Measurements from ENCODE around the gene CREB5.

The CREB5 gene

DNA sequence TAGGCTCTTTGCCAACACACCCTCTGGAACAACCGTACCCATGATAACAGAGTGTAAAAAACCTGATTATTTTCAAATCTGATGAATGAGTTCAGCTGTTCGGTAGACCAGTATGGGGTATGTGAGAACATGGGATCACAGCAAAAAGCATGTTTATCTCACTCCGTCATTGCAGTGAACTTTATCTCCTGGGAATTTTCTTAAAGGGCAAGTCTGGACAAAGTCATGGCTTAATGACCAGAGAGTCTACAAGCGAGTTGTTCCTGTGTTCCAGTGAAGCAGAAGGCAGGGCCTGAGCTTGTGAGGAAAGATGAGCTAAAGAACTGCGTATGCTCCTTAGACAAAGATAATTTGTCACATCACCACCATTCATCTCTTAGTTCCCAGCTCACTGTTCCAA is 326.1 kb downstream of the CREB5 start:
- DNase-seq (ENCODE audit: low read depth in 1 of 2, low spot score in 1 of 2): no peak

DNA sequence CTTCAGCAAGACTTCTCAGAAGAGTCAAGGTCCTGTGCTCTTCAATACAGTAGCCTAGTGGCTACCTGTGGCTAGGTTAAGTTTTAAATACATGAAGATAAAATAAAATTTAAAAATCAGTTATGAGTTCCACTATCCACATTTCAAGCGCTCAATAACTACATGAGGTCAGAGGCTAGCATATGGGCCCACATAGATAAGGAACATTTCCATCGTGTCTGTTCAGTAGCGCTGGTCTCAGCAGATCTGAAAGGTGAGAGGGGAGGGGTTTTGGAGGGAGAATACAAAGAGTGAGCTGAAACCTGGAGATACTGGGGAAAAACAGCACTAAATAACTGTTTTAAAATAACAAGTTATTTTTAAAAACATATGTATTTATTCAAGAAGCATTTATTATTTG is 326.8 kb downstream of the CREB5 start:
- DNase-seq (ENCODE audit: low read depth in 1 of 2, low spot score in 1 of 2): no peak

DNA sequence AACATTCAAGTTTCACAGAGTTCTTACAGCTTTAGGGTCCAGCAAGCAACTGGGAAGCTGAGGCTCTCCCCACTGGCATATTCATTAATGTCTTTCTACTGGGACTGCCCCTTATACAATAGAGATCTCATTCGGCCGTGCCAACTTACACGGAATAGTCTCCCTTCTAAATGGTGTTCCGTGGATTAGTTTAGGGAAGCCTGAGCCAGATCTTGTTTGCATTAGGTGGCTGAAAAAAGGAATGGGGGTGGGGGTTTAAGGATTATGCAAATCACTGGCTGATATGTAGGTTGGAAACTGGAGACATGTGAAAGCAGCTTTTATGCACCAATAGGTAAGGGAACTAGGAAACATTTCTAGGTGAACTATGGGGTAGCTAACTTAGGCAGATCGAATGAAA is 327.5 kb downstream of the CREB5 start:
- DNase-seq (ENCODE audit: low read depth in 1 of 2, low spot score in 1 of 2): no peak

DNA sequence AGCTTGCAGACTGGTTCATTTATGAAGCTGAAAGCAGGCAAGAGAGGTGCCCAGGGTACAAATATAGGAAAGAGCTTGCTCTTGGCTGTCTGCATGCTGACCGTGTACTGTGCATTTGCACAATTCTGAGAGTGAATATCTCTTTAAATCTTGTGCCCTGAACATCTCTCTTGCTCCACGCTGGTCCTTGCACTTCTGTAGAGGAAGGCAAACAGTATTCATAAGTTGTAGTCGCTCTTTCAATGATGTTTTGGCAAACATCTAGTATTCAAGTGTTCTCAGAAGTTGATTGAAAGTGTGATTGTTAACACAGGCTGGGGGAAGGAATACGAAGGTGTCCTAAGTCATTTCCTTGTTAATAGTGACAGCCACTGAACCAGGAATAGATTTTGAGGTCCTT is 332.6 kb downstream of the CREB5 start:
- no peak for DNase-seq (ENCODE audit: low read depth in 1 of 2, low spot score in 1 of 2)

DNA sequence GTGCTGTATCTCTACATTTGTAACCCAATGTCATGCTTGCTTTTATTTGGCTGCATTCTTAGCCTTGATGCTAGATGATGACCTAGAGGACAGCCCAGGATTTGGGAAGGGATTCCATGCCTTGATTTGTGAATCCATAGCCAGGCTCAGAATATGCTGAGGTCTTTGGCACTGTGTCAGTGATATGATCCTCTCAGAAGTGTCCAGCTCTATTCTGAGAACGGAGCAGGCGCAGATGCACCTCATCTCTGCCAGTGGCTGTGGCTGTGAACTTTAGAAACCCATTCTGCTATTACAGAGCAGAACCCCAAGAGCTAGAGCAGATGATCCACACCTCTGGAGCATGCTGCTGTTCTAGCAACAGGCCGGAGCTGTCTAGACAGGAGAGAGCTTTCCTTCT is 333.0 kb downstream of the CREB5 start:
- DNase-seq (ENCODE audit: low read depth in 1 of 2, low spot score in 1 of 2): no peak

DNA sequence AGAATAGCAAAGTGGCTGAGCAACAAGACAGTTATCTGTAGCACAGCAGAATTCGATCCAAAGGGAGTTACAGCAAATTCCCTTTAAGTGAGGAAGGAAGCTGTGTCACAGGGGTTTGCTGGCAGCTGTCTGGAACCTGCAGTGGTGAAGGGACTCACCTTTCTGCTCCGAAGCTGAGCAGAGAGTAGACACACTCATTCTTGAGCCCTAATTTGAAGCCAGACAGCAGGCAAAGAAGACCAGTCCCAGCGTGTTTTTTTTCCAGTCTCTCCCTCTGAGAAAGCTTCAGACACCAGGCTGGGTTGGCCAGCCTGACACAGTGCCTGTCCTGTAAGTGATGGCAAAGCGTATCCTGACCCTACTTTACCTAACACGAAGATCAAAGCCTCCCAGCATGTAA is 335.1 kb downstream of the CREB5 start:
- no peak for DNase-seq (ENCODE audit: low read depth in 1 of 2, low spot score in 1 of 2)

DNA sequence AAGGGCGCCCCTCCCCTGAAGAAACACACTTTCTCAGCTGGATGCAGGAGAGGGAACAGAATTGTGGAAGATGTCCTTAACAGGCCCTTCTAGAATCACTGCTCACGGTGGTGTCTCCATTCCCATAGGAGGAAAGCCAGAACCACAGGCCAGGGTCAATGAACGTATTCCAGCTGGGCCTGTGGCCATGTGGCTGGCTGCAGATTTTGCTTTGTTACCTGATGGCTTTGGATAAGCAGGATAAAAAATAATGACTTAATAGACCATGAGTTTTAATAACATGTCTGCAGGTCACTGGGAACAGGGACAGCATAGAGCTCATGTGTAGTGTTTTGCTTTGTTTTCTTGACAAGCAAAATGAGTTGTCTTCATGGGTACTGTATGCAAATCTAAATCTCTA is 335.5 kb downstream of the CREB5 start:
- DNase-seq (ENCODE audit: low read depth in 1 of 2, low spot score in 1 of 2): no peak

DNA sequence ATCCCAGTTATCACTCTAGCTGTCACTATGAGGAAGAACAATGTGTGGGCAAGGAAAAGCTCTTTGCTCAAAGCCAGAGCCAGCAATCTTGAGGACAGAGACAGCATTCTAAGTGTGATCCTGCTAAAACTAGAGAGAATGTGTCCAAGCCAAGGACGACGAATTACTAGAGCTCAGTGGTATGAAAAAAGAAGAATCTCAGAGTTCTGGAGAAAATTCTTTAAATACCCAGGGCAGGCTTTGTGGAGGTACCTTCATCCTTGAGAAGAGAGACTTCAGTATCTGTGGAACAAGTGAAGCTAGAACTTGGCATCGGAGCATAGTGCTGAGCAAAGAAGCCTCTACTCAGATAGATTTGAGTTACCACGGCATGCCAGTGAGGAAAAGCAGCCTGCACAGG is 336.0 kb downstream of the CREB5 start:
- DNase-seq (ENCODE audit: low read depth in 1 of 2, low spot score in 1 of 2): no peak

DNA sequence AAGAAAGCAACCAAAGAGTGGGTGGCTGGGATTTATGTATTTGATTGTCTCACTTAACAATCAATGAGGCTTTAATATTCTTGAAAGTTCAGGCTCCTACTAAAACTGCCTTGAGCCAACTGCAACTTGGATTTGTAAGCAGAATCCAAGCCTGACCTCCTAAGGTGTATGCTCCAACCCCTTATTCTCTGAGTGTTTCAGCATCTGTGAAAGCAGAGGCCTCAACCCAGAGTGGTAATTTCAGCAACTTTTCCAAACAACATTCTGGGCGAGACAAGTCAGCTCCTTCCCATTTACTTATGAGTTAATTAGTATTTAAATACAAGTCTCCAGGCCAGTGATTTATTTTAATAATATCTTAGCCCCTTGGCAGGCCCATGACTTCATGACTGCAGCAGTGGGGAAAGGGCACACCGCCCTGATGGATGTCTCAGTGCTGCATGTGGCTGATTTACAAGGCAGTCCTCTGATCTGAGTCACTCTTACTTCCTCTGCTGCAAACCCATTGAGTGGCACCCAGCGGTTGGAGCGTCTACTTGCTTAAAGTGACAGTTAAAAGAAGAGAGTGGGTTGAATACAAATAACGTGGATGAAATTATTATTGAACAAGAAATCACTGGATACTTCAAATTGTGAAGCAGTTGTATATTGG is 336.7 kb downstream of the CREB5 start:
- no peak for DNase-seq (ENCODE audit: low read depth in 1 of 2, low spot score in 1 of 2)

DNA sequence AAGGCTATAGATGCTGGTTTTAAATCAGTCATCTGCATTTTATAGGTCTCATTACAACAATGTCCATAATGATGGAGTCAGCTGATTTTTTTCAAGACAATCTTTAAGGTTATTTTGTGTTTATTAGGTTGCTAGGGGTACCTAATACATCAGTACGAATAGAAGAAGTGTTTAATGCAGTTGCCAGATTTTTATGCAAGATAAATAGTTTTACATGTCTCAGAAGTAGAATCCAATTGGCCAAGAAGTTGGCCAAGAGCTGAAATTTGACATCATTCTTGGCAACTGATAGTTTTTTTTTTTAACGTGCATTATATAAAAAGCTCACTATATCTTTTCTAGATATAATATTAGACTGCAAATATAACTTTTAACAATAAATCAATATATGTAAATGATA is 337.3 kb downstream of the CREB5 start:
- DNase-seq (ENCODE audit: low read depth in 1 of 2, low spot score in 1 of 2): no peak

DNA sequence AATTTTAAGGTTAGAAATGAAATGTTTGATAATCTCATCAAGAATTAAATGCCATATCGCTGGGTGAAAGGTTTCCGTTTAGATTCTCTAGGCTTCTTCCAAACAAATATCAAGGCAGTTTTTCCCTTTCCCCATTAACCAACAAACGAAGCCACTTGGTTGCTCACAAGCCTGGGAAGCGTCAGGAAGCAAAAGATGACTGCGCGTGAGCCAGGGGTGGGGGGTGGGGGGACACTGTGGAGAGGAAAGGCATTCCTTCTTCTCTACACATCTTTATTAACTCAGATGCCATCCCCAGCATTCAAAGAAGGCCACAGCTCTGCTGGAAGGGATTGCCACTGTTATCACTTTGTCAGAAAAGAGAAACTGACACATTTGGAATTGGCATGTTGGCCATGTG is 338.7 kb downstream of the CREB5 start:
- no peak for DNase-seq (ENCODE audit: low read depth in 1 of 2, low spot score in 1 of 2)

DNA sequence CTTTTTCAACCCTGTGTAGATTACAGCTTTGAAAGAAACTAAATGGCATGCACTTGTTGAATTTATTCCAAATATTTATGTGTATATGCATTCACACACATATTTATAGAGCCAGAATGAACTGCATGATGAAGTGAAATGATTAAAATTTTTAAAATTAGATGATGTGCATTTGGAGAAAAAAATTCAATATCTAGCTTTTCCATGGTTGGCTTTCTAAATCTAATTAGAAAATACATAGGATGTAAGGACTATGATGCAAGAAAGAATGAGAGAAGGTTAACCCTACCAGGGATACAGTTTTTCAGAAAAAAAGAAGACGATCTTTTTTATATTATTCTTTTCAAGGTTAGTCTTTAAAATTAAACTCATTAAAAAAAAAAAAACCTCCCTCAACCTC is 341.3 kb downstream of the CREB5 start:
- no peak for DNase-seq (ENCODE audit: low read depth in 1 of 2, low spot score in 1 of 2)

DNA sequence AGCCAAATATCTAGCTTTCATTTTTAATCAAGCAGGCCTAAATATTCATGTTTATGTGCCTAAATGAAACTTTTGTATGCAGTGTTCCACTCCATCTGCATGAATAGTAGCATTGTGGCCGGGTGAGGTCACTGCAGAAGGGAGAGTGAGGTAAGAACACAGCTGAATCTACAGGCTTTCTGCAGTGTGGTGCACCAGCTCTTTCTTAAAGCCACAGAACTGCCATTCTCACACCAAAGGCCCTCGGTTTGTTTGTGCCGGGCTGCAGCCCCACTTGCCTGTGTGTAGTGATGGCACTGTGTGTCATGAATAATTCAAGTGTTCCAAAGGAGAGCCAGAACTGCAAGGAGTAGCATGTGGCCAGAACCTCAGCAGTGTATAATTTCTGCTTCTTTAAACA is 341.7 kb downstream of the CREB5 start:
- no peak for DNase-seq (ENCODE audit: low read depth in 1 of 2, low spot score in 1 of 2)

DNA sequence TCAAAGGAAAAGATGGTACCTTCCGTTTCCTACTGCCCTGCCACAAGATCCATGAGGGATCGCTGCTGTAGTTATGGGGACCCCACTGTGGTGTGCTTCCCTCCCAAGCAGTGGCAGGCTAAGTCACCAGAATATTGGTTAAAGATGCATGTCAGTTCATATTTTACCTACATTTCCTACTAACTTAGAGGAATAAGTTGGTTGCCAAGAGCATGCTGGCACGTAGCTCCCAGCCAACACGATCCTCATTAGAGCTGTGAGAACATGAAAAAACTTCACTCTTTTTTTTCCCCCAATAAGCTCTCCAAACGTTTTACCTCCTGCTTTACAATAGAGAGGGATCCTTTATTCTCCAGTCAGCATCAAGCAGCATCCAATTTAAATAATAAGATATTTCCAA is 342.1 kb downstream of the CREB5 start:
- DNase-seq (ENCODE audit: low read depth in 1 of 2, low spot score in 1 of 2): no peak

DNA sequence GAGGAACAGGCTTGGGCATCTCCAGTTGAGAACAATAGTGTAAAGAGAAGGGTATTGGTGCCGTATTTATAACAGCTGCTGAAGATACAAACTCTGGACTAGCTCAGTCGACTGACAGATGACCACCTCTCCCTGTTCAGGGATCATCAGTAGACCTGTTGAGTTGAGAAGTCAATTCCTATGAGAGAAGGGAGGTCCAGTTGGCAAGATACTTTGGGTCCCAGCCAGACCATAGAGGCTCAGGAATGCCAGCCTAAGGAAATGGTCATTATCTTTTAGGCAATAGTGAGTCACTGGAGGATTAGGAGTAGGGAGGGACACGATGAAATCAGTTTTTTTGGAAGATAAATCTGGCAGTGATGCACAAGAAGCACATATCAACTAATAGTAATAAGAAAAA is 342.9 kb downstream of the CREB5 start:
- DNase-seq (ENCODE audit: low read depth in 1 of 2, low spot score in 1 of 2): no peak

DNA sequence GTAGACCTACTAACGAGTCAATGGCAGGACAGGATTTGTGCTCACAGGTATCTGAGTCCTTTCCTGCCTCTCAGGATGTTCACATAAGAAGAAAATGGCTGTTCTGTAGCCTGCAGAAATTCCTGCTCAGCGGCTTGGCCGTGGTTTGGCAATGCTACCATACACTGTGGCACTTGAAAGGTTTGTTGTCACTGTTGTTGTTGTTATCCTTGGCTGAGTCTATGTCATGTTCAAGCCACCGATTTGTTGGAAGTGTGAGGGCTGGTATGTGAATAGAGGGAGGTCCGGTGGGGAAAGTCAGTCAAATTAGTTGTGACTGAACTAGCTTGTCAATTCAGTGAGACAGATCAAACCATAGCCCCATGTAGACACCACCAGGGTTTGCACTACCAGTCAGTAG is 345.9 kb downstream of the CREB5 start:
- no peak for DNase-seq (ENCODE audit: low read depth in 1 of 2, low spot score in 1 of 2)

DNA sequence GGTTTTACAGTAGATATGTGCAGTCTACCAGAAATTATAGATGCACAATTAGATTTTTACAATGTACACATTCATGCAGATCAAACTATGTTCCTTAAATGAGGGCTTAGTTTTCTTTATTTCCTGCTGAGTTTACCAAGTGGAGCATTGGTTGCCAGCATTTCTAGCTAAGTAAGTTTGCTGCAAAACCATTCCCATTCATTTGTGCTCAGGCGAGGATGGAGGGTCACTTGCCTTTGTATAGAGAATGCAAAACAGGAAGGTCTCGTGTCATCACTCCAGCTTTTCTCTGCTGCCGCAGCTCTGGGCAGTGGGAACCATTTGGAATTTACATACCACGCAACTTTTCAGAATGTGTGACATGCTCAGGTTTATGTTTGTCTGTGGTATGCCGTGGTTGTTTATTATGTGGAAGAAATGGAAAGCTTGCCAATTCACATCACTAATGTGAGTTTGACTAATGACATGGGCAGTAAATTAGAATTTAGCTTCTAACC is 347.2 kb downstream of the CREB5 start:
- no peak for DNase-seq (ENCODE audit: low read depth in 1 of 2, low spot score in 1 of 2)

DNA sequence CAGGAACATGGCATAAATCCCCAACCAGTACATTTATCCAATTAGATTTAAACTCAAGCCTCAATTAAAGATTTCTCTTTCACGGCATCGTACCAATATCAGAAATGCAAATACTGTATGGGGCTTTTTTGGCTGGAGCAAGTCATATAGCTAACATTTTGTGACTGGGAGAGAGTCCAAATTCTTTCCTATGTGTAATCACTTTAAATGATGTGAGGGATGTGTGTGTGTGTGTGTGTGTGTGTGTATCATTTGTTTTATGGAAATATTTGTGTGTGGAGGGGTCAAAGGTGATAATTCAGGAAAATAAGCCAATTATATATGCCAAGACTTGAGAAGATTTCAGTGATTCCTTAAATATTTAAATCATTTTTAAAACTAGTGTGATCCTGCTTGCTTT is 349.2 kb downstream of the CREB5 start:
- DNase-seq (ENCODE audit: low read depth in 1 of 2, low spot score in 1 of 2): no peak

DNA sequence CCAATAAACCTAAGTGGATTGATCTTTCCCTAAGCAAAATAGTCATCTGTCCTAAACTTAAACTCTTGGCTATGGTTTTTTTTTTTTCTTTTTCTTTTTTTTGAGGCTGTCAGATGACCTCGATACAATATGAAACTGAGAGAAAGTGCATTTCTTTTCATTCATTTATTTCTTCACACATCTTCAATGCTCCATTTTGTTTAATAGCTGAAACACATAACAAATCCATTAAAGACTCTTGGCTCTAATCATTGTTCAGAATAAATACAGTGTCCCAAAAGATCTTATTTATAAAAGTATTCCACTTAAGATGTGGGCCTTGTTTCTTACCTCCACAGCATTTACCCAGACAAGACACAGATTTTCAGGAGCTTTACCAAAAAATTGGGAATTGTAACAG is 350.3 kb downstream of the CREB5 start:
- no peak for DNase-seq (ENCODE audit: low read depth in 1 of 2, low spot score in 1 of 2)

DNA sequence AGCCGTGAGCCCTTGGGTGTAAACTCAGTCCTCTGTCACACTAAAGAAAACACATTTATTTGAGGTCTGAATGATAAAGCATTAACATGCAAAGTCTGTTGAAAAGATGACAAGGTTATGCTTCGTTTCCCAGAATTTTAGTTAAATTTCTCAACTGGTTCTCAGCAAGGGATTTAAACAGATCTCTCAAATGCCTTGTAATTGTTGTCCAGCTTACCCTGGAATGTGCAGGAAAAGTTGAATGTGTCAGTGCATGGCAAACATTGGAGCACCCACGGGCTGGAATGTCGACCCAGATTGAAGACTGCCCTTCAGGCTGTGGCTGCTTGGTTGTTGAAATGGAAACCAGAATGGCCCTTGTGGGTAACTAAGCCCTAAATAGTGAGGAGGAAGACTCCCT is 354.0 kb downstream of the CREB5 start:
- DNase-seq (ENCODE audit: low read depth in 1 of 2, low spot score in 1 of 2): no peak

DNA sequence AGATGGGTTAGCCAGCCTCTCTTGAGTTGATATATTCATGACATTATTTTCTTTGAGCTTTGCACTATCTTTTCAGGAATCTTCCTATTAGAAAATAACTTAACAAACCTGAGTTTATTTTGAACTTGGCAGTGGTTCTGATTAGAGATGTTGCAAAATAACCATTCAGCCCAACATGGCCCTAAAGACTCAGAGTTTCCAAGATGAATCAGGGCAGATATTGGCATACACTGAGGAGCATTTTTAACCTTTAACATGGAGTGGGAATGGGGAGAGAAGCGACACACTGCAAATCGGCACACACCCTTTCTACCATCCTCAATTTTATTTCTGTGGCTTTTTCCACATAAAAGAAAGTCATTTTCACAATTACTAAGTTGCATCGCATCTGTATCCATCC is 355.0 kb downstream of the CREB5 start:
- DNase-seq (ENCODE audit: low read depth in 1 of 2, low spot score in 1 of 2): no peak

DNA sequence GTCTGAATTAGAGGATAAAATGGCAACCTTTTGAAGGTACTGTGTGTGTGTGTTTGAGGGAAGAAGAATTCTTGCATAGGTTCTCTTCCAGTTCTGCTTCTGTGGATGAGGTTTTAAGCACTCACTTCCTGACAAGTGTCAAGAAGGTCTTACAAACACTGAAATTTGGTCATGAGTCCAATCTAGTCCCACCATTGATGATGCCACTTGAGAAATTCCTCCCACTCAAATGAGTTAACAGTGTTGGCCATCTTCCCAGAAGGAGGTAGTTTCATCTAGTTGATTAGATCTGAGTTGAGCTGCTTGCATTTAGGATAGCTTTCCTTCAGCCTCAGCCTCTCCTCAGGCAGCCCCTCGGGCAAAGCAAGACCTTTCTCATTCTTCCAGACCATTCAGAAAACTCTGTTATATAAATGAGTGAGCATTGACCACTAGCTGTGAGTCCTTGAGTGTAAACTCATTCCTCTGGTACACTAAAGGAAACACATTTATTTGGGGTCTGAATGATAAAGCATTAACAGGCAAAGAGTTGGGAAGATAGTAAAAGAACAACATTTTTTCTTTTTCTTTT is 356.3 kb downstream of the CREB5 start:
- no peak for DNase-seq (ENCODE audit: low read depth in 1 of 2, low spot score in 1 of 2)

DNA sequence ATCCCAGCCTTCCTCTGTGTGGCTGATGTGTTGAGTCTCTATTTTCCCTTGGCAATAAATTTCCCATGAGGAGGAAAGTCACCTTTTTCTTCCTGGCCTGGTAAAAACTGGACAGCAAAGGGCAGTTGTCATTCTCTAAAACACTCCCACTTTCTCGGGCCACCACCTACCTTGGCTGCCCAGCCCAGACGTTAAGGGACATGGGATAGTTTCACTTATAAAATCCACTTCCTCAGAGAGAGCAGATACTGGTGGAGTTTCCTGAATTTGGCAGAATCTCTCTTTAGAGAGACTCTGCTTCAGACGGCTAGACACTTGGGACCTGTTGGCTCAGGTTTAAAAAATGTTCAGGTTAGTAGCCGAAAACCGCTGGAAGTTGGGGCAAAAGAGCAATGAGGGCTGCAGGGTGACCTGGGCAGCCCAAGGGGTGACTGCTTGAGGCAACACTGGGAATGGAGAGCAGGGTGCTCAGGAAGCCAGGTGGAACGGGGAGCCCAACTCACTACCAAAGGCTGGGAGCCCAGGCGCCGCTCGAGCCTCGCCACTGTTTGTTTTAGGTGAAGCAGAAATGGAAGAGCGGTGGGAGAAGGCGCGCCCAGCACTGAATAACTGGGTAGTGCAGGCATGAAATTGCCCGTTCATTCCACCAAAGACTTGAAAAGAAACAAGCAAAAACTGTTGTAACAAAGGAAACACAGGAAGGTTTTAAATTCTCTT is 359.7 kb downstream of the CREB5 start:
- DNase-seq (ENCODE audit: low read depth in 1 of 2, low spot score in 1 of 2): no peak
